GM19035 (cell line): Measurements from ENCODE around the gene HMGXB3.
A peak's percentile ranks its signal among the peaks of the same experiment; 100 is the strongest.
"Not testable (repeated sequence)": the region's sequence is repeated elsewhere in the genome, so short reads cannot be mapped to it uniquely, and the experiment has no call there.

Experiments
- ATAC-seq: cut with Tn5 transposase; IDR thresholded peaks from one replicate; pipeline ENCODE4 v1.9.1; 2021; ENCODE audit not compliant: unreplicated experiment

The HMGXB3 gene

DNA sequence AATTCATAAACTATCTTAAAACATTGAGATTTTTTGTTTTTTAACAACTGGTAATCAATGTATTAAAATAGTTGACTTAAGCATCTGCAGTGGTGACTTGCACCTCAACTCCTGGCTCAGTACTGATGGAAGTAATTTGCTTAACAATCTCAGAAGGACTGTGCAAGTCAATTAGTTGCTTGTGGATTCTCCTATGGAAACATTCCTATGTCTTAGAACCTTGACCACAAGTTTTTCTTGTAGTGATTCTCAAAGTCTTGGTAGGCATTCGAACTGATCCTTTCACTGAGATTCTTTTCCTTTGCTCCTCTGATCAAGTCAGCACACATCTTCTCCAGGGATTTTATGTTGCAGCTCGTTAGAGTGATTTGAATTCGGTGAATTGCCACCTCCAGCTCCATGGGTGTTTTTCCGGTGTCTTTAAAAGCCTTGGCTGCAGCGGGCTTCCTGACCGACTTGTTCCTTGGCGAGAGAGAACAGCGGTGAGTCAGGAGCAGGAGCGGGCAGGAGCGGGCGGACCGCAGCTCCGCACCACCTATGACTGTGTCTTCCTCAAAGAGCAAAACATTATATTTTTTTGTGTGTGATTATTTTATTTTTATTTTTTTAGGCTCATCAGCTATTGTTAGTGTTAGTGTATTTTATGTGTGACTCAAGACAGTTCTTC, 21.1 kb downstream of the HMGXB3 start:
- no peak for ATAC-seq

DNA sequence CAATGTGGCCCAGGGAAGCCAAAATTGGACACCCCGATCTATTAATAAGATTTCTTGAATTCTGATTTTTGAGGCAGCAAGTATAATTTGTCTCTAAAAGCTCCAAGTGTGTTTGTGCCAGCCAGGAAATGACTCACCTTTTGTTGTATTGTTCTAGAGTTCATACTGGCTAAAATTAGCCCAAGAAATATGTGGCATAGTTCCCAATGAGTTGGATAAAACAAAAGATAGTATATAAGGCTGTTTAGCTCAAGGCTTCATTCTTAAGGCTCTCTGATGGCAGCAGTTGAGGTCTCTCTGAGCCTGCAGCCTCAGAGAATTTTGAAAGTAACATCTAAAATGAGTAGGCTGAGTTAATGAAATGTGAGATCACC, 21.6 kb downstream of the HMGXB3 start:
- ATAC-seq: no peak

DNA sequence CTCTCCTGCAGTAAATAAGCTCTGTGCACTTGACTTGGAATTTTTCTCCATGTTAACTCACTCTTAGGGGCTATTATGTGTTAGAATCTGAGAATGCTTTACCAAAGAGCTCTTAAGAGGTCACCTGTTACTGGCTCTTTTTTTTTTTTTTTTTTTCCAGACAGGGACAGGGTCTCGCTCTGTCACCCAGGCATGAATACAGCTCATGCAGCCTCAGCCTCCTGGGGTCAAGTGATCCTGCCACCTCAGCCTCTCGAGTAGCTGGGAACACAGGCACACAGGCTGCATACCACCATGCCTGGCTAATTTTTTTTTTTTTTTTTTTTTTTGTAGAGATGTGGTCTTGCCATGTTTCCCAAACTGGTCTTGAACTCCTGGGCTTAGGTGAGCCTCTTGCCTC, 22.1 kb downstream of the HMGXB3 start:
- ATAC-seq: no peak

DNA sequence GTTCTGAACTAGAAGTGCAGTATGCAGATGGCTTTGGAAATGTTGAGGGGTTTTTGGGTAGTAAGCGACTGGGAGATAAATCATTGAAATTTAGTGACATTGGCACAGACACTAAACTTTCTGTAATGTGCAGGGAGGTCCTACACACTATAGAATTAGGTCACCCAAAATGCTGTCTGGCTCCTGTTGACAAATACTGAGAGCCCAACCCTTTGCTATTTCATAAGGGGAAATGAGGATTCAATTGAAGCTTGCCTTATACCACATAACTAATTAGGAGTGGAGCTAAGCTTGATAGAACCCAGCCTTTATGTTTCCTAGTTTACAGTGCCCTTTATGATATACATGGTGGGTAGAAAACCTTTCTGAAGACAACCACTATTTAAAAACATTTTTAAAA, 22.6 kb downstream of the HMGXB3 start:
- ATAC-seq: no peak

DNA sequence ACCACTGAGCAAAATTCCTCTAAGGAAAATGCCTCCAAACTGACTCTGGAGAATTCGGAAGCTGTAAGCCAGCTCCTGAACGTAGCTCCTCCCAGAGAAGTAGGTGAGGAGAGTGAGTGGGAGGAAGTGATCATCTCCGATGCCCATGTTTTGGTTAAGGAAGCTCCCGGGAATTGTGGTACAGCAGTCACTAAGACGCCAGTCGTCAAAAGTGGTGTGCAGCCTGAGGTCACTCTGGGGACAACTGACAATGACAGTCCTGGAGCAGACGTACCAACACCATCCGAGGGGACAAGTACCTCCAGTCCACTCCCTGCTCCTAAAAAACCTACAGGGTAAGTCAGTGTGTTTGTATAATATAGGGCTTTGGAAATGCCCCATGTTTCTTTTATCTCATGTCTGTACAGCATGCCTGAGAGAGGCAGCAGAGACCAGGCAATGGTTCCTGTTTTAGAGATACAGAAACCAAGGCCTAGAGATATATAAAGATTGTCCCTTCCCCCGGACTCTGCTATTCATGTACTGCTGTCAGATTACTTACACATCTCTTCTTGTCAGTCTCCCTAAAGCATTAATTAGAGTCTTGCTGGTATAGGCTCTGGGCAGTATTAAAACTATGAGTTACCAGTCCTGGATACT, 23.9 kb downstream of the HMGXB3 start:
- ATAC-seq: no peak

DNA sequence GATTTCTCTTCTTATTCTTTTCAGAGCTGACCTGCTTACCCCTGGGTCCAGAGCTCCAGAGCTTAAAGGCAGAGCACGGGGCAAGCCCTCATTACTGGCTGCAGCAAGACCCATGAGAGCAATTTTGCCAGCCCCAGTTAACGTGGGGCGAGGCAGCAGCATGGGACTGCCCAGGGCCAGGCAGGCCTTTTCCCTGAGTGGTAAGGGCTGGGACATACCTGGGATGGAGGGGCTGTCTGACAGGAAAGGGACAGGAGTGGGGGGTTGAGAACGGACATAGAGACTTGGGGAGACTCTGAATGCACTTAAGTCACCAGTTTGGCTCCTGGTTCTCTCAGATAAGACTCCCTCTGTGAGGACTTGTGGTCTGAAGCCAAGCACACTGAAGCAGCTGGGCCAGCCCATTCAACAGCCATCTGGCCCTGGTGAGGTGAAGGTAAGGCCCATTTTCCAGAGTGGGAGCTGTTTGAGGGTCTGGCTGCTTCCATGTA, 26.2 kb downstream of the HMGXB3 start:
- ATAC-seq: no peak

DNA sequence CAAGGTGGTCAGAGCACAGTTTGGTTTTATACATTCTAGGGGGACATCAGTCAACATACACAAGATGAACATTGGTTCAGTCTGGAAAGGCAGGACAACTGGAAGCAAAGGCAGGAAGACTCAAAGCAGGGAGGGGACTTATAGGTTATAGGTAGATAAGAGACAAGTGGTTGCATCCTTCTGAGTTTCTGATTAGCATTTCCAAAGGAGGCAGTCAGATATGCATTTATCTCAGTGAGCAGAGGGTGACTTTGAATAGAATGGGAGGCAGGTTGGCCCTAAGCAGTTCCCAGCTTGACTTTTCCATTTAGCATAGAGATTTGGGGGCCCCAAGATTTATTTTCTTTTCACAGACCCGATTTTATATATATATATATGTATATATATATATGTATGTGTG, 27.5 kb downstream of the HMGXB3 start:
- ATAC-seq: not testable (repeated sequence)

DNA sequence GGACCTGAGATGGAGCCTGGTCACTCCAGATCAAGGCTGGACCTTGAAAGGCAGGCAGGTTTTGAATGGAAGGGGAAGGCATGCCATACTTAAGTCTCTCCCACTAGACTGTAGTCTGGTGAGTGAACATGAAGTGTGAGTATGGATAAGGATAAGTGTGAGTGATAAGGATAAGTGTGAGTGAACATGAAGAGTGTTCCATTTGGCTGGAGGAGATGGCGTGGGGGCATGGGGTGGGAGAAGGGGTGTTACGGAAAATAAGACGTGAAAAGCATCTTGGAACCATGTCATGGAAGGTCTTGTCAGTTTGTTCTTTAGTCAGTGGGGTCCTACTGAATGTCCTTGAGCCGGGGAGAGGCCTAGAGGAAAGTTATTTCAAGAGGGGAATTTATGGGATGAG, 32.8 kb downstream of the HMGXB3 start:
- ATAC-seq: no peak

DNA sequence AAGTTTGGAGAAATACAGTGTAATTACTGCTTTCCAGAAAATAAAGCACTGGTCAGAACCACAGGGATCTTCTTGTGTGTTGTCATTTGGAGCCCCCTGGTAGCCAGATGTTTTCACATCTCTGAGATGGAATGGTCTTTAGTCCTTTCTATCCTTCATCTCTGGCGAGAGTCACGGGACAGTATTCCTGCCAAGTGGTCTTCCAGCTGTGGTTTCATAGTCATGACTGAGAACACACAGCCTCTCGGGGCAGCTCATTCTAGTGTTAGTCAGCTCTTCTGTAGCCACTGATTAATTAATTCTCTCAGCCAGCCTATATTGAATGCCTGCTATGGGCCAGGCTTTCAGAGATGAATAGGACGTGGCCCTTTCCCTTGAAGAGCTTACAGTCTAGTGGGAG, 34.1 kb downstream of the HMGXB3 start:
- ATAC-seq: no peak

DNA sequence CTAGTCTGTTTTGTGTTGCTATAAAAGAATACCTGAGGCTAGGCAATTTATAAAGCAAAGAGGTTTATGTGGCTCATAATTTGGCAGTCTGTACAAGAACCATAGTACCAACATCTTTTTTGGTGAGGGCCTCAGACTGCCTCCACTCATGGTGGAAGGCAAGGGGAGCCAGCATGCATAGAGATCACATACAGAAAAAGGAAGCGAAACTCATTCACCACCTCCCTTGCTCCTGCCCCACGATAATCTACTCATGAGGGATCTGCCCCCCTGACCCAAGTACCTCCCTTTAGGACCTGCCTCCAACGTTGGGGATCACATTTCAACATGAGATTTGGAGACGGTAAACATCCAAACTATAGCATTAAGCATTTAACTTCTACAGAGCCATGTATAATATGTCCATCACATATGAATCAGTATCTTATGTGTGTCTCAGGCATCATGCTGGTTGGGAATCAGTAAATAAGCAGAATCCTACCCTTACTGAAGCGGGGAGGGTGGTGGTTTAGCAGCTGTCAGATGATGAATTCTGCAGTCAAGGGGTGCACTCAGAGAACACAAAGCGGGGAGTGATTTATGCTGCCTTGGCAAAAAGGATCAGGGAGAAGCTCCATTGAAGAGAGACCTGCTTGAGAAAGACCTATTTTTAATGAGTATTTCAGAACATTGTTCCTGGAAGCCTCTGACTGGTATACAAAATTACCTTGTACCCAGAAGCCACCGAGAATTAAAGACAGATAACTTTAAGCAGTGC, 34.8 kb downstream of the HMGXB3 start:
- peak; percentile 92 for ATAC-seq

DNA sequence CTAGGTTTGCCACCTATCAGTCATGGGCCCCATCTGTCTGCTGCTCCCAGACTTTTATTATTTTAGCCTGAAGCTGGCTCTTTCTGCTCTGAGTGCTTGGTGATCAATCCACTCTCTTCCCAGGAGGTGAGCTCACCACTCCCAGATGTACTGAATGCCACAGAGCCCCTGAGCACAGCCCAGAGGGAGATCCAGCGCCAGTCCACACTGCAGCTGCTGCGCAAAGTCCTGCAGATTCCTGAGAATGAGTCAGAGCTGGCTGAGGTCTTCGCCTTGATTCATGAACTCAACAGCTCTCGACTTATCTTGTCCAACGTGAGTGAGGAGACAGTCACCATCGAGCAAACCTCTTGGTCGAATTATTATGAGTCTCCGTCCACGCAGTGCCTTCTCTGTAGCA, 36.0 kb downstream of the HMGXB3 start:
- ATAC-seq: no peak

DNA sequence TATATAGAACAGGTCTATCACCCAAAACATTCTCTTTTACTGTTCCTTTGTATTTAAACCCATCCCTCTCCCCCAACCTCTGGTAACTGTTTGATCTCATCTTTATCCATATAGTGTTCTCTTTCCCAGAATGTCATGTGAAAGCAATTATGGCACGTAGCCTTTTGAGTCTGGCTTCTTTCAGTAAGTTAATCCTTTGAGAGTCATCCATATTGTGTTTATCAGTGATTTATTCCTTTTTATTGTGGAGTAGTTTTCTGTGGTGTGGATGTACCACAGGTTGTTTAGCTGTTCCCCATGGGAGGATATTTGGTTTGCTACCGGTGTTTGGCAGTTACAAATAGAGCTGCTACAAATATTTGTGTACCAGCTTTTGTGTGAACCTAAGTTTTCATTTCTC, 38.0 kb downstream of the HMGXB3 start:
- no peak for ATAC-seq

DNA sequence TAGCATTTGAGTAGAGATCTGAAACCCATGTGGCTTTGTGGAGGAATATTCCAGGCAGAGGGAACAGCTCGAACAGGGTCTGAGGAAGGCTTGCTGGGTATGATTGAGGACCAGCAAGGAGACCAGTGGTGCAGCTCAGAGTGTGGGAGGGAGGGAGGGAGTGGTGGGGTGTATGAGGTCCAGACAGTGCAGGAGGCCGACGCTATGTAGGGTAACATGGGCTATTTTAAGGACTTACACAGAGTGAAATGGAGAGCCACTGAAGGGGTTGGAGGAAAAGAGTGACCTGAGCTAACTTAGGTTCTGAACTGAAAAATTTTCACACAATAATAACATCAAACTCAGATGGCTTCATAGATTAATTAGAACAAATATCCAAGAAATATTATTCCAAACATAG, 41.9 kb downstream of the HMGXB3 start:
- ATAC-seq: no peak

DNA sequence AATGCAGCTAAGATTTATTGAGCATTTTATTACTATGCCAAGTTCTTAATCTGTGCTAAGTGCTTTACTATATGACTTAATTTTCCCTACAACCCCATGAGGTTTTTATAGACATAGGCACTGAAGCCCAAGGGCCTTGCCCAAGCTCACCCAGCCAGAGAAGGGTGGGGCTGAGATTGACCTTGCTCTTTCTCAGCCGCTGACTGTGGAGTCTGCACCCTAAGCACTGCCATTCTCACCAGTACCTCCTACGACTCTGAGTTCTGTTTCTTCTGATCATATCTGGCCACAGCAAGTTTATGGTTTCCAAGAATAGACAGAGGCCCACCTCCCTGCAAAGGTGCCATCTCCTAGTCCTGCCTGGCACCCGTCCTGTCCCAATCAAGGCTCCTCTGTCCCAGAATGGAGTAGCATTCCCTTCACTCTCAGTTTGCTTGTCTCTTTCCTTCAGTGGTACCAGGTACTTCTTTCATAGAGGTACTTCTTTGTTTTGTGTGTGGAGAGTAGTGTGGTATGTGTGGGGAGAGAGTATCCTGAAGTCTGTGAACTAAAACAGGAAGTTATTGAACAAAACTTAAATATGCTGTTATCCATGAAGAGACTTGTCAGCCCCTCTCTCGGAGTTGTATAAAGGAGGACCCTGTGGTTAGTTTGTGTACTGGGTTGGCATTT, 43.3 kb downstream of the HMGXB3 start:
- no peak for ATAC-seq

DNA sequence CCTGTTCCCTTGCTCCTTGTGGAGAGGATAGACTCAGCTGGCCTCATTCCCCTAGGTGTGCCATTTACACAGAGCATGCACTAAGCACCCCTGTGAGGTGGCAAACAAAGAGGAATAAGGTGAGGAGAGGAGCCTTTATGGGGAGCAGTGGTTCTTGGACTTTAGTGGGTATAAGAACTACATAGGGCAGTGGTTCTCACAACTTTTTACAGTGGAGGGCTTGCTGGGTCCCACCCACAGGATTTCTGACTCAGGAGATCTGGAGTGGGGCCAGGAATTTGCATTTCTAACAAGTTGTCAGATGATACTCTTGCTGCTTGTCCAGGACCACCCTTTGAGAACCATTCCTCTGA, 43.8 kb downstream of the HMGXB3 start:
- ATAC-seq: no peak

DNA sequence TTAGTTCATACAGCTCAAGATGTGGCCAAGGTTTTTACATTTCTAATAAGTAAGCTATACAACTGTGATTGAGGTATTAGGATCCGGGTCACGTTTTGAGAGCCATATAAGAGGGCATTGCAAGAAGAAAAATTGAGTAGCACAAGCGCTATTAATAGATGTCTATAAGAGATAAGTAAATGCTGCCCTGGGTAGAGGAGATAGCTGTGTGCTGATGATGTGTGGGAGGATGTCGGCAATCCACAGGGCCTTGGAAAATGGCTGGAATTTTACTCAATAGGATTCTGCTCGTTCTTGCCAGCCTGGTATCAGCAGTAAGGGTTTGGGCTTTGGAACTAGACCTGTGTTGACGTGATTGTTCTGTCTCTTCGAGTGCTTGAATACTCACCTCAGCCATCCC, 44.2 kb downstream of the HMGXB3 start:
- no peak for ATAC-seq

DNA sequence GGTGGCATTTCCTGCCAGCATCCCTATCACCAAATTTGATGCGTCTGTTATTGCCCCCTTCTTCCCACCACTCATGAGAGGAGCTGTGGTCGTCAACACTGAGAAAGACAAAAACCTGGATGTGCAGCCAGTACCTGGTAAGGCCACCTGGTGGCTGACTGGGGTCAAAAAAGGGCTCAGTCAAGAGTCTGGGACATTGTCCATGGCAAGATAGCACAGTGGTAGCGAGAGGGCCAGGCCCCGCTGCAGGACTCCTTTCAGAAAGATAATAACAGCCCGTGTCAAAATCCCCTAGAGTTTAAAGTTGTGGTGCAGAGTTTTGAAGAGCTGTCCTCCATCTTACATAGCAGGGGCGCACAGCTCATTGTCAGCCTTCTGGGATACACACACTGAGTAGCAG, 45.0 kb downstream of the HMGXB3 start:
- ATAC-seq: no peak

DNA sequence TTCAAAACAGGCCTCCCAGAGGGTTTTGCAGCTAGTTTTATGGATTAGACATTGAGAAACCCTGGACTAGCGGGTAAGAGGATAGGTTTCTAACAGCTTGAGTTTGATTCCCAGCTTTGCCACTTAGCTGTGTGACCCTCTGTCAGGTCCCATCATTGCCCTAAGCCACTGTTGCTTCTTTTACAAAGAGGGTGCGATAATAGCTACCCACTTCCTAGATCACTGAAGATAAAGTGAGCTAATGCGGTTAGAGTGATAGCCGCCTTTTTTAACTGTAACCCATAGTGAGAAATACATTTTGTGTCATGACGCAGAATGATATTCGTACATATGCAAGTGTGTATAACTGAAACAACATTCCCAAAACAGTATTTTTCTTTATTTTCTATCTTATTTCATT, 45.5 kb downstream of the HMGXB3 start:
- ATAC-seq: no peak

DNA sequence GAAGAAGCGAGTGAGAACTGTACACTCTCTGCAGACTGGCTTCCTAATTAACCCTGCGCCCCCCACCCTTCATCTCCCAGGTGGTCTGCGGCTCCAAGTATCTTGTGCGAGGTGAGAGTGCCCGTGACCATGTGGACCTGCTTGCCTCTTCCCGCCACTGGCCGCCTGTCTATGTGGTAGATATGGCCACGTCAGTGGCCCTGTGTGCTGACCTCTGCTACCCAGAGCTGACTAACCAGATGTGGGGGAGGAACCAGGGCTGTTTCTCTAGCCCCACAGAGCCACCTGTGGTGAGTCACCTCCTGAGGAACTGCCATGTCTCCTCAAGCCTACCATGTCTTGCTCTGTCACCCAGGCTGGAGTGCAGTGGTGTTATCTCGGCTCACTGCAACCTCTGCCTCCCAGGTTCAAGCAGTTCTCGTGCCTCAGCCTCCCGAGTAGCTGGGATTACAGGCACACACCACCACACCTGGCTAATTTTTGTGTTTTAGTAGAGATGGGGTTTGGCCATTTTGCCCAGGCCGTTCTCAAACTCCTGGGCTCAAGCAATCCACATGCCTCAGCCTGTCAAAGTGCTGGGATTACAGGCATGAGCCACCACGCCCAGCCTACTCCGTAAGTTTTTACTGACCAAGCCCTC, 49.8 kb downstream of the HMGXB3 start:
- not testable (repeated sequence) for ATAC-seq

DNA sequence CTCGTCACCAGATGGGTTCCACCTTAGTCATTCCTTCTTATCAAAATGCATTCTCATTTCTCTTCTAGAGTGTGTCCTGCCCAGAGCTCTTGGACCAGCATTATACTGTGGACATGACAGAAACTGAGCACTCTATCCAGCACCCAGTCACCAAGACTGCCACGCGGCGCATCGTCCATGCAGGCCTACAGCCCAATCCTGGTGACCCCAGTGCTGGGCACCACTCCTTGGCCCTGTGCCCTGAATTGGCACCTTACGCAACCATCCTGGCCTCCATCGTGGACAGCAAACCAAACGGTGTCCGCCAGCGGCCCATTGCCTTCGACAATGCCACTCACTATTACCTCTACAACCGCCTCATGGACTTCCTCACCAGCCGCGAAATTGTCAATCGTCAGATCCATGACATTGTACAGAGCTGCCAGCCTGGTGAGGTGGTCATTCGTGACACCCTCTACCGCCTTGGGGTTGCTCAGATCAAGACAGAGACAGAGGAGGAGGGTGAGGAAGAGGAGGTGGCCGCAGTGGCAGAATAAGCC, 51.2 kb downstream of the HMGXB3 start:
- no peak for ATAC-seq
